Mucosa of descending colon (tissue), 3 donors: Measurements from ENCODE around the gene TYRO3. TPM values are rescaled to one million over a fixed set of nuclear protein-coding genes. Genes with fewer than 3 reads are reported as not detected.

Source experiments
- ATAC-seq: fragments of 200-7000 bp; cut with Tn5 transposase; one replicate; pipeline ENCODE4 v1.9.1; 2020; ENCODE audit warnings: mild to moderate bottlenecking, moderate library complexity
- DNase-seq, 3 donors: peaks; one replicate each; pipeline ENCODE4 v3.0.0-alpha.2; 2020
- H3K36me3 ChIP-seq: fragments of 200-600 bp; one replicate; pipeline ENCODE4 v1.8.0; 2021; ENCODE audit warnings: low read depth, mild to moderate bottlenecking
- H3K4me1 ChIP-seq: fragments of 200-600 bp; one replicate; pipeline ENCODE4 v1.8.0; 2021; ENCODE audit warnings: low read depth, mild to moderate bottlenecking
- H3K4me3 ChIP-seq: fragments of 200-600 bp; one replicate; pipeline ENCODE4 v1.8.0; 2021; ENCODE audit warnings: mild to moderate bottlenecking
- H3K9me3 ChIP-seq: fragments of 200-600 bp; one replicate; pipeline ENCODE4 v1.8.0; 2021; ENCODE audit warnings: mild to moderate bottlenecking
- intact Hi-C, 2 donors: fragments of 100-400 bp; cut with DNase I in 1 of 2; cut with micrococcal nuclease in 1 of 2; formaldehyde crosslinking; loops; one replicate each; pipeline versions ENCODE4 v1.11.0 to v1.11.1; 2022; cut with DNase I, micrococcal nuclease
- total RNA-seq, 3 donors: library from RNA; stranded (reverse); fragmentation: NEBNext Ultra II Directional in 2 of 3; extraction: Animal tissue kit (Norgen Biotek cat#: 25700) in 2 of 3; gene quantifications; one replicate each; pipeline versions ENCODE4 v1.2.1 to v1.2.4, GENCODE V29; 2021 to 2023
- TF ChIP-seq, protein P1 (sequence below): fragments of 200-600 bp; IDR thresholded peaks from one replicate; pipeline ENCODE4 v1.8.0; 2022; ENCODE audit warnings: antibody characterized with exemption, mild to moderate bottlenecking
- donor health status: DM: no; HTN: no; CAD: no; lungs with moderate emphysema.
- donor health status: DM: no; HTN: no; CAD: no.
- donor health status: DM: no; HTN: yes; CAD: no.

The TYRO3 gene
- total RNA-seq, 3 donors from 2014 or later, result 1.9 to 8.5 (median 2.3) TPM

- TF ChIP-seq, protein P1, sequence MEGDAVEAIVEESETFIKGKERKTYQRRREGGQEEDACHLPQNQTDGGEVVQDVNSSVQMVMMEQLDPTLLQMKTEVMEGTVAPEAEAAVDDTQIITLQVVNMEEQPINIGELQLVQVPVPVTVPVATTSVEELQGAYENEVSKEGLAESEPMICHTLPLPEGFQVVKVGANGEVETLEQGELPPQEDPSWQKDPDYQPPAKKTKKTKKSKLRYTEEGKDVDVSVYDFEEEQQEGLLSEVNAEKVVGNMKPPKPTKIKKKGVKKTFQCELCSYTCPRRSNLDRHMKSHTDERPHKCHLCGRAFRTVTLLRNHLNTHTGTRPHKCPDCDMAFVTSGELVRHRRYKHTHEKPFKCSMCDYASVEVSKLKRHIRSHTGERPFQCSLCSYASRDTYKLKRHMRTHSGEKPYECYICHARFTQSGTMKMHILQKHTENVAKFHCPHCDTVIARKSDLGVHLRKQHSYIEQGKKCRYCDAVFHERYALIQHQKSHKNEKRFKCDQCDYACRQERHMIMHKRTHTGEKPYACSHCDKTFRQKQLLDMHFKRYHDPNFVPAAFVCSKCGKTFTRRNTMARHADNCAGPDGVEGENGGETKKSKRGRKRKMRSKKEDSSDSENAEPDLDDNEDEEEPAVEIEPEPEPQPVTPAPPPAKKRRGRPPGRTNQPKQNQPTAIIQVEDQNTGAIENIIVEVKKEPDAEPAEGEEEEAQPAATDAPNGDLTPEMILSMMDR, result no peak
- ATAC-seq, result no peak
- intact Hi-C loops, result no loop called here
Measured at GRCh38 chr15:41594801-41595746, 36.1 kb downstream of the TYRO3 start.

DNA sequence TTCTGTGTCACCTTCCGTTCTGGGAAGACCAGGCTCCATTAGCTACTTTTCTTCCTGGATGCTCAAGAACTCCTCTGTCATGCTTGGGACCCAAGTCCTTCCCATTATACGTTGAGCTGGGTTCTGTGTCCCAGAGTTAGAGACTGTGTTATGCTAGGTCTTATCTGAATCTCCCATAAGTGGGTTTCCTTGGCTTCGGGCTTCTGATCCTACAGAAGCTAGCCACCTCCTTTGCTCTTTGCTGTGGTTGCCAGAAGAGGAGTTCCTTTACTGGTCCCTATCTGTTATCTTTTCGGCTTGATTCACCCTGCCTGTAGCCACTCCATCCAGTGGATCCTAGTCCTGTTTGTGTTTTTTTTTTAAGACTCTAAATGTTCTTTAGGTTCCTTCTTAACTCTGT, 38.0 kb downstream of the TYRO3 start:
- Histone ChIP-seq H3K9me3 (no peaks in the 10 kb centered on the region), H3K4me3 (no peak overlapping the region), H3K36me3 (no peaks in the 10 kb centered on the region), H3K4me1 (no peaks in the 10 kb centered on the region)
- intact Hi-C loops, result no loop called here
- DNase-seq, result no peak
- no peak for ATAC-seq
- TF ChIP-seq, protein P1, result no peak

More at GRCh38 chr15:41594801-41595746, 36.1 kb downstream of the TYRO3 start:
- Histone ChIP-seq H3K36me3 (no peaks in the 10 kb centered on the region), H3K4me1 (no peaks in the 10 kb centered on the region), H3K4me3 (no peak overlapping the region), H3K9me3 (no peaks in the 10 kb centered on the region)
- DNase-seq, result no peak

GRCh38 chr15:41597787-41598186, 38.8 kb downstream of the TYRO3 start:
- Histone ChIP-seq H3K36me3 (no peaks in the 10 kb centered on the region), H3K4me3 (no peak overlapping the region), H3K9me3 (no peaks in the 10 kb centered on the region), H3K4me1 (no peaks in the 10 kb centered on the region)
- DNase-seq (no peak), ATAC-seq (no peak)
- TF ChIP-seq, protein P1, result no peak
- intact Hi-C loops, result no loop called here

- intact Hi-C loops, result no loop called here
- Histone ChIP-seq H3K9me3 (no peaks in the 10 kb centered on the region), H3K4me3 (no peak overlapping the region), H3K4me1 (peaks cover 2% of the 10 kb centered on the region), H3K36me3 (no peaks in the 10 kb centered on the region)
- ATAC-seq, result no peak
- DNase-seq, result no peak
- TF ChIP-seq, protein P1, result no peak
Measured at GRCh38 chr15:41599061-41599460, 40.0 kb downstream of the TYRO3 start.

- DNase-seq (no peak), ATAC-seq (no peak)
- H3K4me3 ChIP-seq, result no peak overlapping the region
- intact Hi-C loops, result no loop called here
- H3K36me3 ChIP-seq, result no peaks in the 10 kb centered on the region
- H3K9me3 ChIP-seq, result no peaks in the 10 kb centered on the region
- TF ChIP-seq, protein P1, result no peak
- peaks cover 7% of the 10 kb centered on the region for H3K4me1 ChIP-seq
Measured at GRCh38 chr15:41603411-41603935, 44.5 kb downstream of the TYRO3 start.
